ENCODE measurements around the gene PPM1G. TPM values are rescaled to one million over a fixed set of nuclear protein-coding genes. Genes with fewer than 3 reads are reported as not detected.

Gene PPM1G
- total RNA-seq, 1 donor from 2014 or later: 98.8 TPM

DNA sequence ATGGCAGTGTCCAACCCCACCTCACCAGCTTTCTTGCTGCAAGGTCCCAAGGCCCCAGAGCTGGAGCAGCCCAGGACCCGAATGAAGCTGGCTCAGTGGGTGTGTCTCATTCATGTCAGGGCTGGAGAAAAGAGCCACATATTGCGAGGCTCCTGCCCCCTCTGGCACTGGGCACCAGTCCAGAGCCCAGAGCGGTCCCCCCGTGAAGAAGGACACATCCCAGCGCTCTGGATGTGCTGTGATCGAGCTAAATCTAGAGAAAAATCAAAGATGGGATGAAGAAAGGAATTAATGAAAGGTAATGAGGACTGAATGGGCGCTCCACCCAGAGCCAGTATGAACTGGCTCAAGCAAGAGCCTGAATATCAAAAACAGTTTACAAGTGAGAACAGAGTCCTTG, 73.2 kb downstream of the PPM1G start:
- no peak for DNase-seq (ENCODE audit: extremely low read depth, low read depth, low spot score)

DNA sequence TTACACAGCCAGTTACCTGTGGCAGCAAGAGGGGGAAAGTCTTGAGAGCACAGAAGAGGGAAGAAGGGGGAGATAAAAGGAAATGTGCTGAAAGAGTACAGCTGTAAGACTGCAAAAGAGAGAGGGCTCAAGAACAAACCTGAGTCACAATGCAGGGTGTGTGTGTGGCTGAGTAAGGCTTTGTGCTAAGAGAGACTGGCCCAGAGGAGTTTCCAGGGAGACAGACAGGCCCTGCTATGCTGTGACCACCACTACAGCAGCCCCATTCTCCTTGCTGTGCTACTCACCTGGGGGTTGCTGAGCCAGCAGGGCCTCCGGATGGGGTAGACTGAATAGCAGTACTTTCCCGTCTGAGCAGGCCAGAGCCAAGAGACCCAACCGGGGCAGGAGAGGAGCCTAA, 74.1 kb downstream of the PPM1G start:
- DNase-seq (ENCODE audit: extremely low read depth, low read depth, low spot score): no peak

Other genes with a start within 250 kb of the PPM1G start
- 106 and 748 TPM in 2 replicates for gene ATRAID, start 197.6 kb downstream of the PPM1G start, total RNA-seq
- 19.0 and 24.6 TPM in 2 replicates for gene SLC5A6, start 197.3 kb downstream of the PPM1G start, total RNA-seq
- 41.1 and 56.5 TPM in 2 replicates for gene CAD, start 192.2 kb downstream of the PPM1G start, total RNA-seq
- gene SLC30A3, start 146.5 kb downstream of the PPM1G start, total RNA-seq: 5.9 and 6.5 TPM in 2 replicates
- gene DNAJC5G, start 134.2 kb downstream of the PPM1G start, total RNA-seq: 0.47 TPM in 1 of 2 replicates, not detected in the other
- 0.12 TPM in 1 of 2 replicates, not detected in the other for gene TRIM54, start 127.2 kb downstream of the PPM1G start, total RNA-seq
- gene UCN, start 101.1 kb downstream of the PPM1G start, total RNA-seq: 1.4 TPM in 1 of 2 replicates, not detected in the other
- 103 and 117 TPM in 2 replicates for gene MPV17, start 86.5 kb downstream of the PPM1G start, total RNA-seq
- gene GTF3C2, start 52.8 kb downstream of the PPM1G start, total RNA-seq: 41.4 and 43.8 TPM in 2 replicates
- gene EIF2B4, start 39.3 kb downstream of the PPM1G start, total RNA-seq: 44.4 and 53.2 TPM in 2 replicates
- gene SNX17, start 39.0 kb downstream of the PPM1G start, total RNA-seq: 86.8 and 108 TPM in 2 replicates
- 10.0 and 10.7 TPM in 2 replicates for gene ZNF513, start 28.9 kb downstream of the PPM1G start, total RNA-seq
- 117 and 130 TPM in 2 replicates for gene NRBP1, start 19.0 kb upstream of the PPM1G start, total RNA-seq
- gene KRTCAP3, start 32.8 kb upstream of the PPM1G start, total RNA-seq: not detected in 2 replicates
- gene IFT172, start 80.2 kb upstream of the PPM1G start, total RNA-seq: 13.9 and 26.8 TPM in 2 replicates
- gene FNDC4, start 85.6 kb upstream of the PPM1G start, total RNA-seq: 27.5 and 34.3 TPM in 2 replicates
- gene GCKR, start 87.2 kb upstream of the PPM1G start, total RNA-seq: 0.88 and 1.8 TPM in 2 replicates
- gene ZNF512, start 173.5 kb upstream of the PPM1G start, total RNA-seq: 18.8 and 24.9 TPM in 2 replicates
- 0.29 and 1.5 TPM in 2 replicates for gene CCDC121, start 219.4 kb upstream of the PPM1G start, total RNA-seq
- gene GPN1, start 219.5 kb upstream of the PPM1G start, total RNA-seq: 32.7 and 48.1 TPM in 2 replicates